IPS-15b (cell line): ENCODE results near the gene FYCO1.

ENCODE experiments used
- H3K27me3 ChIP-seq: one replicate; pipeline ENCODE4 v1.6.1; 2013; ENCODE audit warnings: low read length; ENCODE audit not compliant: control insufficient read depth, insufficient read depth
- H3K36me3 ChIP-seq: one replicate; pipeline ENCODE4 v1.6.1; 2013; ENCODE audit warnings: low read length; ENCODE audit not compliant: control insufficient read depth, insufficient read depth
- H3K4me1 ChIP-seq: one replicate; pipeline ENCODE4 v1.6.1; 2013; ENCODE audit warnings: mild to moderate bottlenecking, low read length; ENCODE audit not compliant: control insufficient read depth, insufficient read depth
- H3K4me3 ChIP-seq: one replicate; pipeline ENCODE4 v1.5.1; 2013; ENCODE audit warnings: low read depth, low read length
- H3K9ac ChIP-seq: one replicate; pipeline ENCODE4 v1.6.1; 2013; ENCODE audit warnings: low read depth, mild to moderate bottlenecking, low read length
- H3K9me3 ChIP-seq: one replicate; pipeline ENCODE4 v1.6.1; 2013; ENCODE audit warnings: mild to moderate bottlenecking, low read length; ENCODE audit not compliant: control insufficient read depth, insufficient read depth

The FYCO1 gene

DNA sequence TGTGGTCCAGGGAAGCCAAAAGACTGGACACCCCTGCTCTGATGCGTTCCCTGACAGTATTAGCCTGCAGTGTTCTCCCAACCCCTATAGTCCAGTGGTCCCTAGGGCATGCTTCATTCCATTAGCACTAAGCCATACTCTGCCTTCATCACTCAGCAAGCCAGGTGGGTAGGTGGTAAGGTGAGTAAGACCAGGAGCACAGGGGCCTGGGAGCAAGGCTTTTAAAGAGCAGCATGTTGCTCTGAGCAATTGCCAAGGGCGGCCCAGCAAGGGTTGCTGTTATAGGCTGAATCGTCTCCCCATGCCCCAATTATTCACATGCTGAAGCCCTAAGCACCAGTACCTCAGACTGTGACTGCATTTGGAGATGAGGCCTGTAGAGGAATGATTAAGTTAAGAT is 41.3 kb downstream of the FYCO1 start:
- no peaks in the 10 kb centered on the region for H3K4me1 ChIP-seq
- no peaks in the 10 kb centered on the region for H3K9me3 ChIP-seq
- H3K36me3 ChIP-seq = peaks cover 54% of the 10 kb centered on the region
- H3K27me3 ChIP-seq = no peaks in the 10 kb centered on the region
- H3K4me3 ChIP-seq = no peak overlapping the region
- no peak overlapping the region for H3K9ac ChIP-seq

DNA sequence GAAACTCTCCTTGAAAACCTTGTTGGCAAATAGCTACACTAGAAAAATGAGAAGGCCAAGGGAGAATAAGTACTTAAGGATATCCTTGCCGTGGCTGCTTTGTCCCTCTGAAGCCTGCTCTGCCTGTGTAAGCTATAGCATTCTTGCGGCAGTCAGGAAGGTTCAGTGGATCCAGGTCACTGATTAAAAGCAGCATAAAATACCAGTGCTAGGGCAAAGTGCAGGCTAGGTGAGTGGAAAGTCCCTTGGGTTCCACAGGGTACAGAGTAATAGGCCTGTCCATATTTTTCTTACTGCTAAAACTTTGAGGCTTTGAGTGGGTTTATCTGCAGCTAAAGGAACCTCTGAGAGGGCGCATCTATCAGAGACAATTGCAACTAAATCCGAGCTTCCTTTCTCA is 42.1 kb downstream of the FYCO1 start:
- Histone ChIP-seq H3K9me3 (no peaks in the 10 kb centered on the region), H3K36me3 (peaks cover 52% of the 10 kb centered on the region), H3K27me3 (no peaks in the 10 kb centered on the region), H3K4me1 (no peaks in the 10 kb centered on the region), H3K9ac (no peak overlapping the region), H3K4me3 (no peak overlapping the region)

DNA sequence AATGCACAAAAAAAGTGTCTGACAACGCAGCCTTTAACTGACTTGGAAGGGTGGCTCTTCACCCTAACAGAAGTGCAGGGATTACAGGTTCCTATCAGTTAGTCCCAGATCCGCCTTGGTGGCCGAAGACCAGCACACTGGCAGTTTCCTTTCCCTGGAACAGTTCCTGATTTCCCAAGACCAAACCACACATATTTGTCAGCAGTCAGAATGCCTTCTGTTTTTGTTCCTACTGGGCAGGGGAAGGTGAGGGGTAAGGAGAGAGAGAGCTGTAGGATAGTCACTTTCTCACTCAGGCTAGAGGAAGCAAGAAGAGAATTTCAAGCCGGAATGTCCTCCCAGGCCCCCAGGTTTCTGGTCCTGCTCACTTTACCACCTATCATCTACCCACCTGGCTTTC is 43.2 kb downstream of the FYCO1 start:
- Histone ChIP-seq H3K4me1 (no peaks in the 10 kb centered on the region), H3K4me3 (no peak overlapping the region), H3K9me3 (no peaks in the 10 kb centered on the region), H3K36me3 (peaks cover 46% of the 10 kb centered on the region), H3K27me3 (no peaks in the 10 kb centered on the region), H3K9ac (no peak overlapping the region)

DNA sequence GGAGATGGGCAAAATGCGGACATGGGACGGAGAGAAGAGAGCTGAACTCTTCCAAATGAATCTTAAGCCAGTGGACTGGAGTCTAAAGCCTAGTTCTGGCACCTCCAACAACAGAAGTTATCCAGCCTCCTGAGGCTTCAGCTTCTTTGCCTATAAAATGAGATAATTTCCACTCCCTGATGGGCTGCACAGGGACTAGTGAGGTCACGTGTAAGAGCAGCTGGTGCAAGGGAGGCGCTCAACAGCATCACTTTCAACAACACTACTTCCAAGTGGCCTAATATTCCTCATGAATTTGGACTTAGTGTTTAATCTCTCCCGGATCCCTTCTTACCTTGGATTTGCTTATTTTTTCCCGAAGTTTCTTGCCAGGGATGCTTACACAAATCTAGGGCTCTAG is 43.7 kb downstream of the FYCO1 start:
- Histone ChIP-seq H3K9ac (no peak overlapping the region), H3K4me3 (no peak overlapping the region), H3K36me3 (peaks cover 50% of the 10 kb centered on the region), H3K27me3 (no peaks in the 10 kb centered on the region), H3K9me3 (no peaks in the 10 kb centered on the region), H3K4me1 (no peaks in the 10 kb centered on the region)

DNA sequence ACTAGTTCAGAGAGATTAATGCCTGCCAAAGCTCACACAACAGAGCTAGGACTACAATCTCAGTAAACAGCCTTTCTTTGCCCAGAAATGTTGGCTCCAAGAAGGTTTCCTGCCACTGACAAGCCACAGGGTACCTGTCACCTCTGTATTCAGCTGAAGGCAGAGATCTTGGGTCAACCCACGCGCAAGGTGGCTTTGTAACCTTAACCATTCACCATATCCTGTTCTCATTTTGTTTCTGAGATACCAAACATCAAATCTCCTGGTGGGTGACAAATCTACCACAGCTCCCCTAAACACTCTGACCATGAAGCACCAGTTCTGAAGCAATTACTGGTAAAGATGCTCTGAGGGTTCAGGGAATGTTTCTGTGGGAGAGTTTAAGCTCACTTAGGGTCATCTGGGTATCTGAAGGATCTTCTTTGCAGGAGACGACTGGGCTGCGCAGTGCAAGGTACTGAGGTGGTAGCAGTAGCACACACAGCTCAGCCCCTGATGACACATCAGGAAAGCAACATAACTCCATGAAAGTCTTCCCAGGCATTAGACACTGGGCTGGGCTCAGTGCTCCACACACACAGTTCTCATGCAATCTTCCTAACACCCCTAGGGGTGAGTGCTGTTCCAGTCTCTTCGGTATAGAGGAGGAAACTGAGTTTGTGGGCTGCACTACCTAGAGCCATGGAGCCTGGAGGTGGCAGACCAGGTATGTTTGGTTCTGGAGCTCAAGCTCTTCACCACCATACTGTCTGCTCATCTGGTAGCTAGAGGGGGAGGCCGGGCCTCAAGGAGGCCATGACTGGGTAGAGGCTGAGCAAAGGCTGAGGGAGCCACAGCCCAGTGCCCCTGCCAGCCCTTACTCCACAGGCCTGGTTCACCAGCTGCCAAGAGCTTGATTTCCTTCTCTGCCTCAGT is 44.7 kb downstream of the FYCO1 start:
- Histone ChIP-seq H3K9ac (no peak overlapping the region), H3K9me3 (no peaks in the 10 kb centered on the region), H3K27me3 (no peaks in the 10 kb centered on the region), H3K4me3 (no peak overlapping the region), H3K36me3 (peaks cover 51% of the 10 kb centered on the region), H3K4me1 (no peaks in the 10 kb centered on the region)

DNA sequence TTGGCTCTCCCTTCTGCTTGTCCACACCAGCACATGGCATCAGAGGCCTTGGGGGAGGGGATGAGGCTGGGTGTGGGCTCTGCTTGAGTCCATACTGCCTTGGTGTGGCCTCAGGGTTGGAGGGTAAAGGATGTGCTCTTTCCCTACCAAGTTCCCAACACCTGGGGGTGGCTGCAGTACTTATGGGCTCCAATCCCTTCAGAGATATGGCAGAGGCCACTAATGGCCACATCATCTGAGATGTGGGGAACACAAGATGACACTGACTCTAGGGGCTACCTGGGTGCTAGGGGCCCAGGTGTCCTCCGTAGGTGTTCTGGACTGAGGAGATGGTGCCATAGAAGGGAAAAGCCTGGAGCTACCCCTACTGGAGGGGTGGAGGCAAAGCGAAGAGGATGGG is 45.5 kb downstream of the FYCO1 start:
- Histone ChIP-seq H3K9ac (no peak overlapping the region), H3K27me3 (no peaks in the 10 kb centered on the region), H3K36me3 (peaks cover 48% of the 10 kb centered on the region)

DNA sequence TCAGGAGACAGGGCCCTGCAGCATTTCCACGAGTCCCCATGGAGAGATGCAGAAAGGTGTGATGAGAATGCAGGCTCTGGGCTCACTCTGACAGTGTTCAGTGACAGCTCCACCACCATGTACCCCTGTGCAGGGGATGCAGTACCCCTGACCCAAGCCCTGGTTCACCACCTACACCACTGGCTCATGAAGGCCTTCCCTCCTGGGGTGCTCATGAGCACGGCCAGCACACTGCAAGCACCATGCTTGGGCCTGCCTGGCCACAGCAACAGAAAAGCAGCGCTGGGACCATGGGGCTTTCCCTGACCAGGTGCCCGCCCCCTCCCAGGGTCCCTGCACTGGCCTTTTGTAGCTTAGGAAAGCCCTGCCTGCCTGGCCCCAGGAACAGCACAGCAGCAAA is 46.2 kb downstream of the FYCO1 start:
- no peaks in the 10 kb centered on the region for H3K9me3 ChIP-seq
- peaks cover 45% of the 10 kb centered on the region for H3K36me3 ChIP-seq

More for the DNA sequence above, 45.5 kb downstream of the FYCO1 start:
- Histone ChIP-seq H3K4me1 (no peaks in the 10 kb centered on the region), H3K9me3 (no peaks in the 10 kb centered on the region), H3K4me3 (no peak overlapping the region)

DNA sequence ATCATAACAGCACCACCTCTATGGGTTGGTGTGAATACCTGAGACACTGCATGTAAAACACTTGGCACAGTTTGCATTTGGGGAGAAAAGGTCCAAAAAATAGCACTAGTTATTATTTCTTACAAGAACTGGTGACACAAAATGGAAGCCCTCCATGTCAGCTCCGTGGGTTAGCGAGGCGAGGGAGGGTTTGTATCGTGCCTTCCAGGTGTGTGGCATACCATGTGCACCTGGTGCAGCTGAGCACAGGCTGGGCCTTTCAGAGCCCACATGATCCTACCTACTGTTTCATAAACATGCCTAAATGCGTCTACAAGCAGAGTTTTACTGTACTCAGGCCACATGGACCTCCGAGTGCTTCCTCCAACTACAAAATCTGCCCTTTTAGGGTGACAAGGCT is 46.7 kb downstream of the FYCO1 start:
- no peaks in the 10 kb centered on the region for H3K4me1 ChIP-seq
- no peak overlapping the region for H3K4me3 ChIP-seq
- H3K9me3 ChIP-seq = no peaks in the 10 kb centered on the region
- H3K36me3 ChIP-seq = peaks cover 43% of the 10 kb centered on the region
- no peaks in the 10 kb centered on the region for H3K27me3 ChIP-seq
- no peak overlapping the region for H3K9ac ChIP-seq

More for the DNA sequence above, 46.2 kb downstream of the FYCO1 start:
- Histone ChIP-seq H3K4me3 (no peak overlapping the region), H3K4me1 (no peaks in the 10 kb centered on the region), H3K9ac (no peak overlapping the region), H3K27me3 (no peaks in the 10 kb centered on the region)

DNA sequence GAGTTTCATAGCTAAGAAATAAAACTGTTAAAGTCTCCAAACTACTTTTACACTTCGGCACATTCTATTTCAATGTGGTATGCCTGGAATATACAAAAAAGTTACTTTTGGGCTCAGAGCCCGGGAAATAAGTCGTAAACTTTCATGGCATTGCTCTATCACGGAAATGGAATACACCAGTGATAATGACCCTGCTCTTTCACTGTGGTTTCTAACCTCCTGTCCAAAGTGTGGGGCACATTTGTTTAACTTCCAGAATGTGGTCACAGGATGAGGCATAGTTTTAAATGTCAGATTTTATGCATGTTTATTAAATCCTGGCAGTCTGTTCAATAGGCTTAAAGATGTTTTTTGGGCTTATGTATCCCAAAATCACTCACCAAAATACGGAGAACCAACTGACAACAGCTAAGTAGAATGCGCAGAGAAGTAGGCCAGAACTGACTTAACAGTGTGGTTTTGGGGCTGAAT is 47.3 kb downstream of the FYCO1 start:
- Histone ChIP-seq H3K4me3 (no peak overlapping the region), H3K4me1 (no peaks in the 10 kb centered on the region), H3K9ac (no peak overlapping the region), H3K9me3 (no peaks in the 10 kb centered on the region), H3K36me3 (peaks cover 38% of the 10 kb centered on the region), H3K27me3 (no peaks in the 10 kb centered on the region)

DNA sequence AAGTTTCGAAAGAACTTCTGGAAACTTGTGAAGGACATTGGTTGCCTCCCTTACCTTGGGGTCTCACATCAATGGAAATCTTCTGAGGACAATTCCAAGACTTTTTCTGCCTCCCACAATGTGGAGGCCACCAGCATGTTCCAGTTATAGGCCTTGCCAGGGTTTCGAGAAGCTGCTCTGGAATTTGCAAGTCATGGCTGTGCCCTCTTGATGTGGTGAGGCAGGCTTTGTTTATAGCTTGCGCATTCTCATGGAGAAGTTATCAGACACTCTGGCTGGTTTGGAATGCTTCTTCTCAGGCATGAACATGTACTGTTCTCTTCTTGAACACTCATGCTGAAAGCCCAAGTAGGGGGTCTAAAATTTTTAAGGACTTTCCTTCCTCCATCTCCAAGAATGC is 48.3 kb downstream of the FYCO1 start:
- no peak overlapping the region for H3K4me3 ChIP-seq
- peaks cover 34% of the 10 kb centered on the region for H3K36me3 ChIP-seq
- H3K27me3 ChIP-seq = no peaks in the 10 kb centered on the region
- H3K9me3 ChIP-seq = no peaks in the 10 kb centered on the region
- no peak overlapping the region for H3K9ac ChIP-seq
- no peaks in the 10 kb centered on the region for H3K4me1 ChIP-seq

DNA sequence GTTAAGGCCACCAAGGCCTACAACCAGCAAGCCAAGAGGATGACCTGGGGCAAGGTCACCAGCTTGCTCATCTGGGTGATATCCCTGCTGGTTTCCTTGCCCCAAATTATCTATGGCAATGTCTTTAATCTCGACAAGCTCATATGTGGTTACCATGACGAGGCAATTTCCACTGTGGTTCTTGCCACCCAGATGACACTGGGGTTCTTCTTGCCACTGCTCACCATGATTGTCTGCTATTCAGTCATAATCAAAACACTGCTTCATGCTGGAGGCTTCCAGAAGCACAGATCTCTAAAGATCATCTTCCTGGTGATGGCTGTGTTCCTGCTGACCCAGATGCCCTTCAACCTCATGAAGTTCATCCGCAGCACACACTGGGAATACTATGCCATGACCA is 48.7 kb downstream of the FYCO1 start:
- Histone ChIP-seq H3K36me3 (peaks cover 33% of the 10 kb centered on the region), H3K9ac (no peak overlapping the region), H3K4me1 (no peaks in the 10 kb centered on the region), H3K27me3 (no peaks in the 10 kb centered on the region), H3K9me3 (no peaks in the 10 kb centered on the region), H3K4me3 (no peak overlapping the region)

DNA sequence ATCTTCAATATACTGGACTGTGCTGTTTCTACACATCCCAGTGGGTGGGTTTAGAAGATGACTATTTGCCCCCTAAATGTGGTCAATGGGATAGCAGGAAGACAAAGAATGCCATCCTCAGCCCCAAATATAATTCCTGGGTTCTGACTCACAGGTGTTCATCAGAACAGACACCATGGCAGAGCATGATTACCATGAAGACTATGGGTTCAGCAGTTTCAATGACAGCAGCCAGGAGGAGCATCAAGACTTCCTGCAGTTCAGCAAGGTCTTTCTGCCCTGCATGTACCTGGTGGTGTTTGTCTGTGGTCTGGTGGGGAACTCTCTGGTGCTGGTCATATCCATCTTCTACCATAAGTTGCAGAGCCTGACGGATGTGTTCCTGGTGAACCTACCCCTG is 49.3 kb downstream of the FYCO1 start:
- Histone ChIP-seq H3K36me3 (peaks cover 28% of the 10 kb centered on the region), H3K4me3 (no peak overlapping the region), H3K27me3 (no peaks in the 10 kb centered on the region), H3K4me1 (no peaks in the 10 kb centered on the region), H3K9ac (no peak overlapping the region), H3K9me3 (no peaks in the 10 kb centered on the region)
